BLaER1 treated with 17β-estradiol and CSF1 and Interleukin-3, amounts not matched to agents 10 nM and 100 nM (cell line): ENCODE data around the gene FITM1.

ENCODE experiments used
- H3K27ac ChIP-seq, 11 experiments: shearing (Covaris generic); formaldehyde crosslinking; 2 replicates each; pipeline ENCODE4 v1.8.1; 2022
- H3K27me3 ChIP-seq, 11 experiments: shearing (Covaris generic); formaldehyde crosslinking; 2 replicates each; pipeline ENCODE4 v1.8.1; 2022
- H3K36me3 ChIP-seq, 11 experiments: shearing (Covaris generic); formaldehyde crosslinking; 2 replicates each; pipeline ENCODE4 v1.8.1; 2022
- H3K4me1 ChIP-seq, 10 experiments: shearing (Covaris generic); formaldehyde crosslinking; 2 replicates each; pipeline ENCODE4 v1.8.1; 2022
- H3K4me2 ChIP-seq, 11 experiments: shearing (Covaris generic); formaldehyde crosslinking; 2 replicates each; pipeline ENCODE4 v1.8.1; 2022
- H3K4me3 ChIP-seq, 10 experiments: shearing (Covaris generic); formaldehyde crosslinking; 2 replicates each; pipeline ENCODE4 v1.8.1; 2022
- H3K9ac ChIP-seq, 11 experiments: shearing (Covaris generic); formaldehyde crosslinking; 2 replicates each; pipeline ENCODE4 v1.8.1; 2022
- H3K9me3 ChIP-seq, 11 experiments: shearing (Covaris generic); formaldehyde crosslinking; replicated peaks in 1 of 11; 2 replicates each; pipeline ENCODE4 v1.8.1; 2022
- H4K20me1 ChIP-seq, 11 experiments: shearing (Covaris generic); formaldehyde crosslinking; 2 replicates each; pipeline ENCODE4 v1.8.1; 2022
- Cebpa-rat ChIP-seq, 11 experiments: shearing (Covaris generic); IDR thresholded peaks; 2 replicates each; pipeline ENCODE4 v1.8.1; 2022

FITM1 gene

DNA sequence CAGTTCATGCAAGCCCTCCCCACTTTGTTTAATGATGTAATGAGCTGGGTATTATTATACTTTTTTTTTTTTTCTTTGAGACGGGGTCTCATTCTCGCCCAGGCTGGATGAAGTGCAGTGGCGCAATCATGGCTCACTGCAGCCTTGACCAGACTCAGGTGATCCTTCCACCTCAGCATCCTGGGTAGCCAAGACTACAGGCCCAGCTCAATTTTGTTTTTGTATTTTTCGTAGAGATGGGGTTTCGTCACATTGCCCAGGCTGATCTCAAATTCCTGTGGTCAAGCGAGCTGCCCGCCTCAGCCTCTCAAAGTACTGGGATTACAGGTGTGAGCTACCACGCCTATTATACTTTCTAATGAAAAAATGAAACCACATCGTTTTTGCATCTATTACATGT, 20.4 kb upstream of the FITM1 start:
- peaks cover 19 to 47% (median 27%) of the 10 kb centered on the region in 10 experiments for H3K4me1 ChIP-seq
- H3K27me3 ChIP-seq: no peaks in the 10 kb centered on the region
- no peaks in the 10 kb centered on the region; a peak in 1 of 22 replicates for H4K20me1 ChIP-seq
- peaks cover 0 to 2% (median 0%) of the 10 kb centered on the region in 11 experiments; a peak in 3 of 22 replicates for H3K9me3 ChIP-seq
- no peak overlapping the region for H3K9ac ChIP-seq
- no peak overlapping the region for H3K27ac ChIP-seq
- TF ChIP-seq Cebpa-rat (IDR thresholded peaks at IDR 0.05): no peak
- H3K4me2 ChIP-seq: peak overlapping the region in 2 of 11 experiments; percentile 2 to 17; a peak in 1 of 22 replicates
- peaks cover 0 to 7% (median 2%) of the 10 kb centered on the region in 11 experiments; a peak in 12 of 22 replicates for H3K36me3 ChIP-seq
- H3K4me3 ChIP-seq: no peak overlapping the region

DNA sequence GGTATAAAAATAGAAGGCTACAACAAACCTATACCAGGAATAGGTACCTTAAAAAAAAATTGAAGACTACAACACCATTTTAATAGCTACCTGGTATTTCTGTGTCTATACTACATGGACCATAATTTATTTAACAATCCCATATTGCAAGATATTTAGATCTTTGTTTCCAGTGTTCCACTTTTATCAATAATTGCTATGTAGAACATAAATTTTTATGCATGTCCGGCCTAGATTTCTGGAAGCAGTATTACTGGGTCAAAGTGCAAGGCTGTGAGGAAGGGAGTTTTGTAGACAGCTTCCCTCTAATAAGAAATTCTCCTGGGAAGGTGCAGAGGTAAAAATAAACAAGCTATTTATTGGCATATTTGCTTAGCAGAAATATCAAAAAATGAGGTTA, 19.9 kb upstream of the FITM1 start:
- Histone ChIP-seq H3K9ac (no peak overlapping the region), H3K9me3 (no peaks in the 10 kb centered on the region), H3K27me3 (no peaks in the 10 kb centered on the region), H4K20me1 (no peaks in the 10 kb centered on the region; a peak in 3 of 22 replicates), H3K36me3 (peaks cover 0 to 4% (median 0%) of the 10 kb centered on the region in 11 experiments; a peak in 1 of 22 replicates), H3K4me2 (0 out of 22 replicates have a peak overlapping the region, but pooled peaks of 2 of the 11 experiments have one; percentile 2 to 15), H3K27ac (no peak overlapping the region), H3K4me1 (peaks cover 21 to 46% (median 28%) of the 10 kb centered on the region in 10 experiments), H3K4me3 (no peak overlapping the region)
- no peak for TF ChIP-seq Cebpa-rat (IDR thresholded peaks at IDR 0.05)

- H3K9ac ChIP-seq: peak overlapping the region; percentile 85 to 97 (median 90)
- no peaks in the 10 kb centered on the region for H3K27me3 ChIP-seq
- peak overlapping the region; percentile 87 to 99 (median 96) for H3K27ac ChIP-seq
- H4K20me1 ChIP-seq: peaks cover 0 to 8% (median 0%) of the 10 kb centered on the region in 11 experiments; a peak in 3 of 22 replicates
- peaks cover 25 to 52% (median 41%) of the 10 kb centered on the region in 10 experiments for H3K4me1 ChIP-seq
- no peaks in the 10 kb centered on the region for H3K9me3 ChIP-seq
- peaks cover 16 to 27% (median 19%) of the 10 kb centered on the region in 11 experiments for H3K36me3 ChIP-seq
- TF ChIP-seq Cebpa-rat (IDR thresholded peaks at IDR 0.05): no peak
- H3K4me2 ChIP-seq: peak overlapping the region; percentile 80 to 99 (median 96)
- H3K4me3 ChIP-seq: peak overlapping the region; percentile 71 to 88 (median 76)
These were observed 17.1 kb upstream of the FITM1 start for GRCh38 chr14:24113379-24113800.

DNA sequence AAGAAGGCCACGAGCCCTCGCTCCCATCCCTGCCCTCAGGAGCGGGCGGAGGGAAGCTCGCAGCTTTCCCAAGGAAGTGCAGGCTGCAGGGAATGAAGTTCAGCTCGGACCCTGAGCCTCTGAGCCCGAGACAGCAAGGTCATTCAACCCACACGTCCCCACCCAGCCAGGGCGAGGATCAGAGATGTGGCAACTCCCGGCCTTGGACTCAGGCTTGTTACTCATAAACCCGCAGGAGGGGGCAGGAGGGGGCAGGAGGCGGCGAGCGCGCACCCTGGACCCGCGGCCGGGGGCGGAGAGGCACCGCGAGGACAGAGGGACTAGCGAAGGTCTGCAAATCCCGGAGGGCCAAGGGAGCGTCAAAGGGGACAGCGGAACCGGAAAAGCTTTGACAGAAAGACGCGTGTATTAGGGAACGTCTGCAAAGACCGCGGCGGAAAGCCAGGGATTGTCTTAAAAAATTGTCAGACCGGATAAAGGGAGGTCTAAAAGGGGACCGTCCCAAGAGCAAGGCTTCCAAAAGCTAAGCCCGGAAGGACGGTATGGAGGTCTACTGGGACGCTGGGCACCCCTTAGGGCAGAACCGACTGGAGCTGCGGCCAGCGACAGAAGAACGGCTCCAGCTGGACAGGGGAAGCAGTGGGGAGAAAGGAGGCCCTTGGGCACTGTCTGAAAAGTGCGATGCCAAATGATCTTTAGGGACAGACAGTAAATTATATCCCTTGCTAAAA, 16.5 kb upstream of the FITM1 start:
- Histone ChIP-seq H4K20me1 (peaks cover 0 to 8% (median 0%) of the 10 kb centered on the region in 11 experiments; a peak in 3 of 22 replicates), H3K36me3 (peaks cover 21 to 33% (median 24%) of the 10 kb centered on the region in 11 experiments), H3K27me3 (no peaks in the 10 kb centered on the region), H3K9ac (peak overlapping the region; percentile 85 to 97 (median 90)), H3K4me2 (peak overlapping the region; percentile 80 to 99 (median 96)), H3K27ac (peak overlapping the region; percentile 87 to 99 (median 96)), H3K4me1 (peaks cover 21 to 46% (median 35%) of the 10 kb centered on the region in 10 experiments), H3K4me3 (peak overlapping the region; percentile 71 to 88 (median 76)), H3K9me3 (no peaks in the 10 kb centered on the region)
- TF ChIP-seq Cebpa-rat (IDR thresholded peaks at IDR 0.05): peak in 5 of 11 experiments; percentile 37 to 71 (median 54); a peak in 7 of 22 replicates

DNA sequence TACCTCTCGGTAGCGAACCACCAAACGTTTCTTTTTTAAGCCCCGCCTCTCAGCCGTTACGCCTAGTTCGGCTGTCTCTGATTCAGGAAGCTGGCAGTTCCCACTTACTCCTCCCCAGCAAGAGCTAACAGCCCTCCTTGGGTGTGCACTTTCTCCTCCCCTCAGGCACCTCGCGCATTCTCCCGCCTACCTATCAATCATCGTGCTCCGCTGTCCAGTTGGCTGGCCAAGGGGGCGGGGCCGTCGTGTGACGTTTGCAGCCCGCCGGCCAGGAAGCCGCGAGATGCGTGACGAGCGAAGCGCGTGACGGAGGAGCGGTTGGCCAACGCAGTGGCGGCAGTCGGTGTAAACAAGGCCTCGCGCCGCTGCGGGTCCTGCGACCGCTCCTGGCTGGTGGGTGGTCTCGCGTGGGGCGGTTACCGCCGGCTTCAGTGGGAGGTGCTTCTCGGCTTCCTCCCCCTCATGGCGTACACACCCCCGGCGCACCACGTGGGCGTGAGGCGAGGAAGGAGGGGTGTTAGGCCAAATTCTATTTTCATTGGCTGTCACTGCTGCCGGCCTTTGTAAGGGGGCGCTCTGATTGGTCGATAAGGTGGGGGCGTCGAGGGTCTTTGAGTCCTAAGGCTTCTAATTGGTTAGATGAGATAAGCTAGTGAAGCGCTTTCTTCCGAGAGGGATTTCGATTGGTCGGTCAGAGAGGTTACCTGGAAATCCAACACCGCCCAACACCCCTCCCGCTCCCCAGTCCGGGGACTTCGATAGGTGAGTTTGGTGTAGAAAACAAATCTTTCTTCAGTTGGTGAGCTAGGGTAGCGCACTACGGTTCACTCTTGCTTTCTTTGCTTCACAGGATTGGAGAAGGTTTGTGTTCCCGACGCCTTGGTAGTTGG, 15.7 kb upstream of the FITM1 start, which contains the start of the genes DCAF11 and NRL:
DCAF11 (plus strand) TSS at position 246 of the 890 bp plus-strand sequence. CDS start 818 bp downstream, outside the sequence.
NRL (minus strand) TSS at position 418 of the 890 bp plus-strand sequence. CDS start 32,101 bp downstream, outside the sequence.
- H3K27me3 ChIP-seq: no peaks in the 10 kb centered on the region
- peak within 1 kb of the TSS; percentile 85 to 97 (median 90) for H3K9ac ChIP-seq
- peak within 1 kb of the TSS; percentile 87 to 99 (median 96) for H3K27ac ChIP-seq
- no peak for TF ChIP-seq Cebpa-rat (IDR thresholded peaks at IDR 0.05)
- H3K4me2 ChIP-seq: peak within 1 kb of the TSS; percentile 96 to 100 (median 98)
- H4K20me1 ChIP-seq: peaks cover 0 to 8% (median 0%) of the 10 kb centered on the region in 11 experiments; a peak in 3 of 22 replicates
- no peaks in the 10 kb centered on the region for H3K9me3 ChIP-seq
- H3K4me1 ChIP-seq: peaks cover 21 to 40% (median 31%) of the 10 kb centered on the region in 10 experiments
- peaks cover 29 to 41% (median 32%) of the 10 kb centered on the region in 11 experiments for H3K36me3 ChIP-seq
- peak within 1 kb of the TSS; percentile 71 to 88 (median 76) for H3K4me3 ChIP-seq

- peak overlapping the region; percentile 87 to 99 (median 96); a peak in 21 of 22 replicates for H3K27ac ChIP-seq
- peak overlapping the region; percentile 71 to 88 (median 76) for H3K4me3 ChIP-seq
- peaks cover 0 to 8% (median 0%) of the 10 kb centered on the region in 11 experiments; a peak in 3 of 22 replicates for H4K20me1 ChIP-seq
- no peaks in the 10 kb centered on the region for H3K9me3 ChIP-seq
- peaks cover 37 to 49% (median 40%) of the 10 kb centered on the region in 11 experiments for H3K36me3 ChIP-seq
- peak overlapping the region; percentile 85 to 97 (median 90) for H3K9ac ChIP-seq
- H3K4me1 ChIP-seq: peaks cover 18 to 33% (median 27%) of the 10 kb centered on the region in 10 experiments
- H3K4me2 ChIP-seq: peak overlapping the region; percentile 96 to 100 (median 97)
- no peaks in the 10 kb centered on the region for H3K27me3 ChIP-seq
- no peak for TF ChIP-seq Cebpa-rat (IDR thresholded peaks at IDR 0.05)
These were observed 14.9 kb upstream of the FITM1 start for GRCh38 chr14:24115422-24116127.

DNA sequence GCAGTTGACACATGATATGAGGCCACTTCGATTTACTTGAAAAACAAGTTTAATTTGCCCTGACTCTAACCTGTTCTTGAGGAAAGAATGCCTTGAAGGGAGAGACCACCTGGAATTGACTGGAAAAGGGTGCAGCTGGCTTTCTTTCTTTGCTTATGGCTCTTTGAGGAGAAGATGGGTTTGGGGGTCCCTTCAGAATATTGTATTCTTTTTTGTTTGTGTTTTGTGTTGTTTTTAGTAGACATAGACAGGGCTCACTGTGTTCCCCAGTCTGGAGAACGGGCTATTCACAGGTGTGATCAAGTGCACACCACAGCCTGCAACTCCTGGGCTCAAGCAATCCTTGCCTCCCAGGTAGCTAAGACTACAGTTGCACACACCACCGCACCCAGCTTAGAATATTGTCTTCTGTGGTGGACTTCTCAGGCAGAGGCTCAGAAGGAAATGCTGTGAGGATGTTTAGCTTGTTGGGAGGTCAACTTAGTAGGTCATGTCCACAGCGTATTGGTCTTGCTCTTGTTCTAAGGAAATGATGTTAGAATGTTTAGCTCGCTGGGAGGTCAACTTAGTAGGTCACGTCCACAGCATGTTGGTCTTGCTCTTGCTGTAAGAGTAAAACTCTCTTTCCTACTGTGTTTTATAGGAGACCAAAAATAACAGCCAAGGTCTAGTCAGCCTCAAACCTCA, 14.2 kb upstream of the FITM1 start:
- Histone ChIP-seq H3K9ac (peak overlapping the region; percentile 85 to 97 (median 90); a peak in 20 of 22 replicates), H3K4me1 (peaks cover 14 to 28% (median 24%) of the 10 kb centered on the region in 10 experiments), H3K9me3 (no peaks in the 10 kb centered on the region), H4K20me1 (peaks cover 0 to 8% (median 0%) of the 10 kb centered on the region in 11 experiments; a peak in 3 of 22 replicates), H3K36me3 (peaks cover 44 to 53% (median 47%) of the 10 kb centered on the region in 11 experiments), H3K27me3 (no peaks in the 10 kb centered on the region), H3K4me3 (peak overlapping the region; percentile 71 to 88 (median 76)), H3K27ac (peak overlapping the region in 1 of 11 experiments; percentile 95; a peak in 1 of 22 replicates), H3K4me2 (peak overlapping the region; percentile 96 to 100 (median 97))
- no peak for TF ChIP-seq Cebpa-rat (IDR thresholded peaks at IDR 0.05)
